HG02798 (cell line): ENCODE data around the gene ATPAF1.

Experiments
- ATAC-seq: cut with Tn5 transposase; IDR thresholded peaks from one replicate; pipeline ENCODE4 v1.9.1; 2021; ENCODE audit warnings: mild to moderate bottlenecking; ENCODE audit not compliant: unreplicated experiment, poor library complexity

The ATPAF1 gene

GRCh38 chr1:46617108-46617800 is 50.9 kb downstream of the ATPAF1 start:
- no peak for ATAC-seq

- ATAC-seq = peak; percentile 79
These were observed 51.7 kb downstream of the ATPAF1 start, which contains the start of gene MOB3C for GRCh38 chr1:46616277-46617107. Gene MOB3C, minus strand, starts transcription at chr1:46616811. Its CDS starts 3,490 bp downstream, at chr1:46613321.

- ATAC-seq = peak; percentile 4
These were observed 52.4 kb downstream of the ATPAF1 start for GRCh38 chr1:46615735-46616134.

- ATAC-seq = no peak
These were observed 53.1 kb downstream of the ATPAF1 start for GRCh38 chr1:46615088-46615487.

GRCh38 chr1:46614604-46614984 is 53.6 kb downstream of the ATPAF1 start:
- ATAC-seq = no peak

GRCh38 chr1:46613661-46614603 is 54.2 kb downstream of the ATPAF1 start:
- peak; percentile 27 for ATAC-seq

- ATAC-seq = no peak
These were observed 55.1 kb downstream of the ATPAF1 start for GRCh38 chr1:46612937-46613660.

- ATAC-seq = no peak
These were observed 56.4 kb downstream of the ATPAF1 start for GRCh38 chr1:46611691-46612221.

- no peak for ATAC-seq
These were observed 60.6 kb downstream of the ATPAF1 start for GRCh38 chr1:46607345-46608130.

GRCh38 chr1:46606255-46606965 is 61.8 kb downstream of the ATPAF1 start:
- ATAC-seq = no peak

GRCh38 chr1:46605232-46605631 is 62.9 kb downstream of the ATPAF1 start:
- no peak for ATAC-seq

- ATAC-seq = peak; percentile 98
These were observed 64.2 kb downstream of the ATPAF1 start, which contains the start of gene MKNK1 for GRCh38 chr1:46603858-46604549. Gene MKNK1, minus strand, starts transcription at chr1:46604268. Its CDS starts 20,941 bp downstream, at chr1:46583327.

GRCh38 chr1:46603481-46603857 is 64.7 kb downstream of the ATPAF1 start:
- no peak for ATAC-seq

GRCh38 chr1:46601257-46602007 is 66.7 kb downstream of the ATPAF1 start:
- no peak for ATAC-seq

GRCh38 chr1:46599059-46599970 is 68.8 kb downstream of the ATPAF1 start:
- ATAC-seq = no peak

- no peak for ATAC-seq
These were observed 71.3 kb downstream of the ATPAF1 start for GRCh38 chr1:46596846-46597245.
